ENCODE results near the gene GNG10. TPM values are rescaled to one million over a fixed set of nuclear protein-coding genes. Genes with fewer than 3 reads are reported as not detected.
"Not testable (repeated sequence)": the region's sequence is repeated elsewhere in the genome, so short reads cannot be mapped to it uniquely, and the experiment has no call there.

The GNG10 gene
- total RNA-seq: 10 to 100 TPM; 14.5 to 15.4 TPM

- intact Hi-C loops (cut with DNase I, micrococcal nuclease): loop anchor here (1.0 to 5.0 kb wide), 6 partner anchors 30 to 672 kb away; partner anchors contain the start of genes DNAJC25 (in 2 of the 2), PTBP3 (in 1 of the 2), PTGR1 (in 1 of the 2) and ZNF483 (in 1 of the 2)
- POLR2A ChIA-PET: interaction anchor here (1.1 kb wide), 1 partner anchor 30 kb away, joined by 4 read pairs; the partner anchor contains the start of gene DNAJC25
- Mint-ChIP-seq H3K27ac (peak within 1 kb of the TSS; percentile 95), H3K27me3 (no peaks in the 10 kb centered on the region), H3K36me3 (ENCODE audit: low read depth) (peaks cover 10% of the 10 kb centered on the region), H3K4me1 (peaks cover 25% of the 10 kb centered on the region), H3K4me3 (peak within 1 kb of the TSS; percentile 98), H3K9me3 (ENCODE audit: low read depth) (no peaks in the 10 kb centered on the region)
- DNase-seq (peak; percentile 81), ATAC-seq (peak; percentile 92)
- CTCF ChIA-PET: interaction anchor here (0.5 kb wide), 1 partner anchor 29 kb away, joined by 3 read pairs; no protein-coding TSS in a partner anchor
Measured at GRCh38 chr9:111661150-111661801, at the start of gene GNG10. GNG10 (plus strand) TSS chr9:111661605; CDS start chr9:111661635, 30 bp downstream.

GRCh38 chr9:111613436-111614040 lies 47.9 kb upstream of the GNG10 start:
- ATAC-seq: no peak
- no peaks in the 10 kb centered on the region for H3K36me3 Mint-ChIP-seq (ENCODE audit: low read depth)
- no peak overlapping the region for H3K4me3 Mint-ChIP-seq
- H3K4me1 Mint-ChIP-seq: no peaks in the 10 kb centered on the region
- intact Hi-C loops (cut with DNase I, micrococcal nuclease): no loop called here
- POLR2A ChIA-PET: no interaction called here
- H3K27me3 Mint-ChIP-seq: peaks cover 14% of the 10 kb centered on the region
- no peaks in the 10 kb centered on the region for H3K9me3 Mint-ChIP-seq (ENCODE audit: low read depth)
- no peak for DNase-seq
- no peak overlapping the region for H3K27ac Mint-ChIP-seq
- CTCF ChIA-PET: interaction anchor here (1.2 to 1.9 kb wide), 3 partner anchors 8 to 10 kb away, joined by 3 to 9 read pairs (median 3); no protein-coding TSS in a partner anchor

- no peak for DNase-seq
- Mint-ChIP-seq H3K27ac (no peak overlapping the region), H3K9me3 (ENCODE audit: low read depth) (no peaks in the 10 kb centered on the region), H3K36me3 (ENCODE audit: low read depth) (no peaks in the 10 kb centered on the region), H3K27me3 (peaks cover 6% of the 10 kb centered on the region), H3K4me1 (no peaks in the 10 kb centered on the region), H3K4me3 (no peak overlapping the region)
- intact Hi-C loops (cut with DNase I, micrococcal nuclease): no loop called here
- POLR2A ChIA-PET: no interaction called here
- CTCF ChIA-PET: interaction anchor here (0.7 kb wide), 2 partner anchors 13 to 21 kb away, joined by 3 to 4 read pairs; no protein-coding TSS in a partner anchor
- no peak for ATAC-seq
Measured at GRCh38 chr9:111615928-111616327, 45.5 kb upstream of the GNG10 start.

- DNase-seq; H3K4me3 Mint-ChIP-seq; H3K27ac Mint-ChIP-seq; ATAC-seq; H3K36me3 Mint-ChIP-seq (ENCODE audit: low read depth); POLR2A ChIA-PET; CTCF ChIA-PET; H3K27me3 Mint-ChIP-seq; intact Hi-C loops (cut with DNase I, micrococcal nuclease); H3K9me3 Mint-ChIP-seq (ENCODE audit: low read depth); H3K4me1 Mint-ChIP-seq: not testable (repeated sequence)
Measured at GRCh38 chr9:111617349-111617748, 44.1 kb upstream of the GNG10 start.

GRCh38 chr9:111621895-111622480 lies 39.4 kb upstream of the GNG10 start:
- CTCF ChIA-PET: interaction anchor here (0.6 to 1.8 kb wide), 15 partner anchors 9 to 854 kb away, joined by 3 to 28 read pairs (median 4); partner anchors contain the start of gene DNAJC25
- Mint-ChIP-seq H3K27ac (no peak overlapping the region), H3K4me1 (no peaks in the 10 kb centered on the region), H3K36me3 (ENCODE audit: low read depth) (no peaks in the 10 kb centered on the region), H3K4me3 (no peak overlapping the region), H3K9me3 (ENCODE audit: low read depth) (no peaks in the 10 kb centered on the region), H3K27me3 (peaks cover 7% of the 10 kb centered on the region)
- ATAC-seq (peak; percentile 78), DNase-seq (peak; percentile 52)
- intact Hi-C loops (cut with DNase I, micrococcal nuclease): loop anchor here in 1 of 2 experiments (1.0 kb wide), 1 partner anchor 24 kb away; no protein-coding TSS in a partner anchor
- POLR2A ChIA-PET: interaction anchor here (0.6 kb wide), 2 partner anchors 14 to 1911 kb away, joined by 3 to 5 read pairs; no protein-coding TSS in a partner anchor

GRCh38 chr9:111622626-111623025 lies 38.8 kb upstream of the GNG10 start:
- DNase-seq (no peak), ATAC-seq (no peak)
- H3K27me3 Mint-ChIP-seq: peaks cover 7% of the 10 kb centered on the region
- no peak overlapping the region for H3K27ac Mint-ChIP-seq
- H3K4me3 Mint-ChIP-seq: no peak overlapping the region
- CTCF ChIA-PET: interaction anchor here (1.9 kb wide), 1 partner anchor 10 kb away, joined by 9 read pairs; no protein-coding TSS in a partner anchor
- intact Hi-C loops (cut with DNase I, micrococcal nuclease): loop anchor here in 1 of 2 experiments (1.0 kb wide), 1 partner anchor 24 kb away; no protein-coding TSS in a partner anchor
- no peaks in the 10 kb centered on the region for H3K4me1 Mint-ChIP-seq
- no peaks in the 10 kb centered on the region for H3K36me3 Mint-ChIP-seq (ENCODE audit: low read depth)
- no peaks in the 10 kb centered on the region for H3K9me3 Mint-ChIP-seq (ENCODE audit: low read depth)
- POLR2A ChIA-PET: no interaction called here

GRCh38 chr9:111627260-111627963 lies 34.0 kb upstream of the GNG10 start:
- ChIA-PET POLR2A (interaction anchor here (0.6 kb wide), 1 partner anchor 1374 kb away, joined by 3 read pairs; no protein-coding TSS in a partner anchor), CTCF (interaction anchor here (0.7 to 0.9 kb wide), 2 partner anchors 18 to 102 kb away, joined by 3 read pairs; partner anchors contain the start of gene ZNF483)
- Mint-ChIP-seq H3K4me1 (peaks cover 9% of the 10 kb centered on the region), H3K4me3 (no peak overlapping the region), H3K27ac (no peak overlapping the region), H3K36me3 (ENCODE audit: low read depth) (peaks cover 3% of the 10 kb centered on the region), H3K27me3 (peaks cover 5% of the 10 kb centered on the region), H3K9me3 (ENCODE audit: low read depth) (no peaks in the 10 kb centered on the region)
- ATAC-seq (no peak), DNase-seq (no peak)
- intact Hi-C loops (cut with DNase I, micrococcal nuclease): no loop called here

GRCh38 chr9:111628411-111628810 lies 33.0 kb upstream of the GNG10 start:
- H3K27me3 Mint-ChIP-seq: peaks cover 1% of the 10 kb centered on the region
- H3K36me3 Mint-ChIP-seq (ENCODE audit: low read depth): peaks cover 11% of the 10 kb centered on the region
- no peak for ATAC-seq
- ChIA-PET CTCF (interaction anchor here (1.7 kb wide), 1 partner anchor 30 kb away, joined by 6 read pairs; no protein-coding TSS in a partner anchor), POLR2A (no interaction called here)
- intact Hi-C loops (cut with DNase I, micrococcal nuclease): no loop called here
- DNase-seq: no peak
- peaks cover 19% of the 10 kb centered on the region for H3K4me1 Mint-ChIP-seq
- H3K27ac Mint-ChIP-seq: no peak overlapping the region
- H3K9me3 Mint-ChIP-seq (ENCODE audit: low read depth): no peaks in the 10 kb centered on the region
- H3K4me3 Mint-ChIP-seq: no peak overlapping the region

GRCh38 chr9:111630182-111630963 lies 31.0 kb upstream of the GNG10 start:
- Mint-ChIP-seq H3K27me3 (no peaks in the 10 kb centered on the region), H3K36me3 (ENCODE audit: low read depth) (peaks cover 21% of the 10 kb centered on the region), H3K27ac (peak overlapping the region; percentile 91), H3K9me3 (ENCODE audit: low read depth) (no peaks in the 10 kb centered on the region), H3K4me3 (peak overlapping the region; percentile 94), H3K4me1 (peaks cover 39% of the 10 kb centered on the region)
- intact Hi-C loops (cut with DNase I, micrococcal nuclease): loop anchor here (2.0 to 10.0 kb wide), 9 partner anchors 32 to 1644 kb away; partner anchors contain the start of genes PTGR1 (in 2 of the 2), CDC26 (in 1 of the 2), FKBP15 (in 1 of the 2) and KIAA1958 (in 1 of the 2)
- CTCF ChIA-PET: interaction anchor here (0.7 to 0.9 kb wide), 3 partner anchors 8 to 363 kb away, joined by 3 to 8 read pairs (median 4); no protein-coding TSS in a partner anchor
- peak; percentile 49 for ATAC-seq
- DNase-seq: no peak
- POLR2A ChIA-PET: interaction anchor here (0.6 to 1.0 kb wide), 3 partner anchors 31 to 105 kb away, joined by 3 to 4 read pairs (median 3); partner anchors contain the start of genes GNG10 and ZNF483

- ATAC-seq (no peak), DNase-seq (no peak)
- peak overlapping the region; percentile 91 for H3K27ac Mint-ChIP-seq
- intact Hi-C loops (cut with DNase I, micrococcal nuclease): loop anchor here (1.0 to 10.0 kb wide), 13 partner anchors 30 to 1644 kb away; partner anchors contain the start of genes ECPAS (in 2 of the 2), GNG10 (in 2 of the 2), PTGR1 (in 2 of the 2) and UGCG (in 2 of the 2)
- H3K4me3 Mint-ChIP-seq: peak overlapping the region; percentile 94
- H3K9me3 Mint-ChIP-seq (ENCODE audit: low read depth): no peaks in the 10 kb centered on the region
- H3K36me3 Mint-ChIP-seq (ENCODE audit: low read depth): peaks cover 21% of the 10 kb centered on the region
- H3K27me3 Mint-ChIP-seq: no peaks in the 10 kb centered on the region
- H3K4me1 Mint-ChIP-seq: peaks cover 44% of the 10 kb centered on the region
- CTCF ChIA-PET: interaction anchor here (0.6 to 0.9 kb wide), 4 partner anchors 9 to 374 kb away, joined by 3 to 8 read pairs (median 5); no protein-coding TSS in a partner anchor
- POLR2A ChIA-PET: interaction anchor here (0.6 to 1.3 kb wide), 4 partner anchors 30 to 106 kb away, joined by 3 to 4 read pairs (median 3); partner anchors contain the start of genes GNG10 and ZNF483
Measured at GRCh38 chr9:111630964-111631213, 30.5 kb upstream of the GNG10 start.

All from activated CD4-positive, alpha-beta T cell treated with anti-CD3 and anti-CD28 coated beads for 36 hours (primary cell).